OCI-LY3 (cell line): ENCODE data around the gene POTEI.
"Not testable (repeated sequence)": the region's sequence is repeated elsewhere in the genome, so short reads cannot be mapped to it uniquely, and the experiment has no call there.

Source experiments
- H2AFZ ChIP-seq: fragments of 200-600, 300-600 bp; shearing (Covaris generic); 2 replicates; pipeline ENCODE4 v1.6.0; 2014; ENCODE audit warnings: antibody characterized with exemption, low read depth, low read length
- H3K27ac ChIP-seq: fragments of 200-600, 300-600 bp; sonication (generic); 2 replicates; pipeline ENCODE4 v1.5.1; 2014; ENCODE audit warnings: mild to moderate bottlenecking, low read length, moderate library complexity, mixed read lengths
- H3K27me3 ChIP-seq: fragments of 200-600, 300-600 bp; sonication (generic); 2 replicates; pipeline ENCODE4 v1.6.1; 2014; ENCODE audit warnings: low read depth, low read length, mixed read lengths
- H3K36me3 ChIP-seq: fragments of 200-600, 300-600 bp; sonication (generic); replicated peaks from 2 replicates; pipeline ENCODE3; 2014; ENCODE audit warnings: low read depth, low read length, mixed read lengths
- H3K4me1 ChIP-seq: fragments of 300-600, 200-600 bp; sonication (generic); 2 replicates; pipeline ENCODE4 v1.6.1; 2014; ENCODE audit warnings: low read length, mixed read lengths
- H3K4me2 ChIP-seq: fragments of 200-600, 300-600 bp; sonication (generic); 2 replicates; pipeline ENCODE4 v1.6.1; 2014; ENCODE audit warnings: low read length, mixed read lengths
- H3K4me3 ChIP-seq: fragments of 300-600, 200-600 bp; sonication (generic); 2 replicates; pipeline ENCODE4 v1.5.1; 2014; ENCODE audit warnings: antibody characterized with exemption, mild to moderate bottlenecking, low read length, moderate library complexity
- H3K79me2 ChIP-seq: fragments of 300-600, 200-600 bp; shearing (Covaris generic); 2 replicates; pipeline ENCODE4 v1.6.1; 2014; ENCODE audit warnings: mild to moderate bottlenecking, low read length, mixed read lengths
- H3K9ac ChIP-seq: fragments of 300-600, 200-600 bp; shearing (Covaris generic); 2 replicates; pipeline ENCODE4 v1.6.0; 2014; ENCODE audit warnings: mild to moderate bottlenecking, low read length, moderate library complexity
- H3K9me3 ChIP-seq: fragments of 200-600, 300-600 bp; shearing (Covaris generic); 2 replicates; pipeline ENCODE4 v1.6.1; 2014; ENCODE audit warnings: low read length, mixed read lengths; ENCODE audit not compliant: insufficient read depth
- H4K20me1 ChIP-seq: fragments of 200-600, 300-600 bp; sonication (generic); 2 replicates; pipeline ENCODE4 v1.6.1; 2016; ENCODE audit warnings: low read length, mixed read lengths; ENCODE audit not compliant: insufficient read depth

The POTEI gene

GRCh38 chr2:130427631-130428030, 81.5 kb downstream of the POTEI start:
- H3K4me2 ChIP-seq, H3K79me2 ChIP-seq, H3K4me1 ChIP-seq, H3K4me3 ChIP-seq, H3K9me3 ChIP-seq, H3K9ac ChIP-seq, H3K27ac ChIP-seq, H2AFZ ChIP-seq, H4K20me1 ChIP-seq, H3K27me3 ChIP-seq, H3K36me3 ChIP-seq: not testable (repeated sequence)

GRCh38 chr2:130418845-130419244, 90.3 kb downstream of the POTEI start:
- H4K20me1 ChIP-seq, H2AFZ ChIP-seq, H3K9ac ChIP-seq, H3K79me2 ChIP-seq, H3K4me1 ChIP-seq, H3K9me3 ChIP-seq, H3K36me3 ChIP-seq, H3K4me2 ChIP-seq, H3K27me3 ChIP-seq, H3K27ac ChIP-seq, H3K4me3 ChIP-seq: not testable (repeated sequence)

- not testable (repeated sequence) for H3K27ac ChIP-seq, H3K36me3 ChIP-seq, H2AFZ ChIP-seq, H3K79me2 ChIP-seq, H4K20me1 ChIP-seq, H3K4me2 ChIP-seq, H3K4me1 ChIP-seq, H3K27me3 ChIP-seq, H3K4me3 ChIP-seq, H3K9ac ChIP-seq, H3K9me3 ChIP-seq
Observed at GRCh38 chr2:130416693-130417092, 92.4 kb downstream of the POTEI start.
